Panc1 (cell line): ENCODE results near the gene SGSH. TPM values are rescaled to one million over a fixed set of nuclear protein-coding genes. Genes with fewer than 3 reads are reported as not detected.
"Not testable (repeated sequence)": the region's sequence is repeated elsewhere in the genome, so short reads cannot be mapped to it uniquely, and the experiment has no call there.

Source experiments
- ATAC-seq: fragments of 200-7000 bp; cut with Tn5 transposase; 2 replicates; pipeline ENCODE4 v1.9.1; 2020; ENCODE audit warnings: mild to moderate bottlenecking, moderate library complexity
- BruUV-seq: library from RNA; stranded (reverse); fragments of 400-500 nt; replicated peaks from 2 replicates; lab custom pipeline; 2021; lab: Mats Ljungman, UMichigan
- CTCF ChIA-PET: fragments of 300-600 bp; sonication (Branson Sonifier 250); formaldehyde crosslinking; loops from one replicate; lab custom pipeline; 2022; ENCODE audit warnings: antibody characterized with exemption; lab: Charles Lee
- POLR2A ChIA-PET: fragments of 300-600 bp; sonication (Branson Sonifier 250); formaldehyde crosslinking; loops from one replicate; lab custom pipeline; 2022; ENCODE audit warnings: antibody characterized with exemption; lab: Charles Lee
- DNase-seq: peaks from one replicate; pipeline ENCODE4 v3.0.0-alpha.2; 2010; ENCODE audit warnings: low read depth, low spot score
- H3K27ac ChIP-seq: 2 replicates; pipeline ENCODE4 v1.5.1; 2011; ENCODE audit warnings: mild to moderate bottlenecking, low read length, inconsistent platforms
- H3K27me3 ChIP-seq: fragments of 200-500 bp; sonication (Bioruptor generic); 2 replicates; pipeline ENCODE4 v1.6.0; 2014; ENCODE audit warnings: low read length, inconsistent platforms; ENCODE audit not compliant: control insufficient read depth, insufficient read depth
- H3K36me3 ChIP-seq: fragments of 200-500 bp; sonication (Bioruptor generic); 2 replicates; pipeline ENCODE4 v1.5.1; 2014; ENCODE audit warnings: inconsistent platforms, mild to moderate bottlenecking, low read length, moderate library complexity; ENCODE audit not compliant: control insufficient read depth, insufficient read depth
- H3K4me1 ChIP-seq: 2 replicates; pipeline ENCODE4 v1.5.1; 2011; ENCODE audit warnings: inconsistent platforms, mild to moderate bottlenecking, low read length, moderate library complexity; ENCODE audit not compliant: control insufficient read depth, insufficient read depth
- H3K4me3 ChIP-seq, 2 experiments: 2 replicates each; pipeline ENCODE4 v1.5.1; 2011 to 2012; ENCODE audit warnings: low read depth in 2 of 2, low read length in 2 of 2, mild to moderate bottlenecking in 2 of 2, inconsistent platforms in 1 of 2, moderate library complexity in 1 of 2
- H3K9me3 ChIP-seq: fragments of 200-500 bp; sonication (Bioruptor generic); 2 replicates; pipeline ENCODE4 v1.5.1; 2014; ENCODE audit warnings: low read depth, mild to moderate bottlenecking, inconsistent platforms, low read length, moderate library complexity; ENCODE audit not compliant: control insufficient read depth, insufficient read depth
- CTCF ChIP-seq: fragments of 450-650 bp; IDR thresholded peaks from 2 replicates; pipeline ENCODE4 v1.5.1; 2017; ENCODE audit warnings: mild to moderate bottlenecking
- POLR2AphosphoS5 ChIP-seq: IDR thresholded peaks from 2 replicates; pipeline ENCODE4 v1.6.1; 2012; ENCODE audit warnings: mild to moderate bottlenecking, low read depth, low read length, moderate library complexity
- REST ChIP-seq, 2 experiments: IDR thresholded peaks; 2 replicates each; pipeline ENCODE4 v1.6.1; 2011 to 2012; ENCODE audit warnings: low read depth in 2 of 2, control low read depth in 1 of 2, low read length in 1 of 2, mild to moderate bottlenecking in 1 of 2, moderate library complexity in 1 of 2; ENCODE audit not compliant: insufficient read depth in 1 of 2
- SIN3A ChIP-seq: IDR thresholded peaks from 2 replicates; pipeline ENCODE4 v1.6.1; 2012; ENCODE audit warnings: low read depth, mild to moderate bottlenecking, low read length, moderate library complexity, borderline replicate concordance; ENCODE audit not compliant: insufficient read depth
- TCF7L2 ChIP-seq: IDR thresholded peaks from 2 replicates; pipeline ENCODE4 v1.6.1; 2011; ENCODE audit warnings: mild to moderate bottlenecking, low read depth, low read length, inconsistent platforms
- in situ Hi-C: cut with HindIII; loops from 2 replicates; pipeline ENCODE4 v1.10.0; 2016; ENCODE audit warnings: low sequenced_read_pairs, low pct_unique_long_range_greater_than_20kb
- intact Hi-C: fragments of 100-400 bp; cut with micrococcal nuclease; formaldehyde crosslinking; loops from one replicate; pipeline ENCODE4 v1.10.0; 2022; ENCODE audit not compliant: unreplicated experiment
- total RNA-seq: library from RNA; stranded (reverse); gene quantifications from one replicate; pipeline ENCODE4 v1.2.1, GENCODE V29; 2021; ENCODE audit not compliant: unreplicated experiment

Gene SGSH
- total RNA-seq, 1 experiment from 2014 or later: 70.2 TPM

GRCh38 chr17:80245566-80246265 is 25.6 kb upstream of the SGSH start:
- POLR2A ChIA-PET: no interaction called here
- BruUV-seq: no TSS peak
- in situ Hi-C loops: no loop called here

GRCh38 chr17:80244871-80245509 is 24.9 kb upstream of the SGSH start:
- ChIA-PET POLR2A (interaction anchor here (0.6 to 0.7 kb wide), 2 partner anchors 95 to 116 kb away, joined by 5 to 14 read pairs; no protein-coding TSS in a partner anchor), CTCF (no interaction called here)
- Histone ChIP-seq H3K27ac (no peak overlapping the region), H3K4me1 (no peaks in the 10 kb centered on the region), H3K27me3 (no peaks in the 10 kb centered on the region), H3K9me3 (no peaks in the 10 kb centered on the region), H3K4me3 (no peak overlapping the region), H3K36me3 (no peaks in the 10 kb centered on the region)
- no TSS peak for BruUV-seq
- in situ Hi-C loops: no loop called here
- no peak for ATAC-seq
- TF ChIP-seq REST (IDR thresholded peaks at IDR 0.05; ENCODE audit: insufficient read depth in 1 of 2, low read depth in 2 of 2, low read length in 1 of 2) (no peak), POLR2AphosphoS5 (no peak), TCF7L2 (no peak), SIN3A (no peak), CTCF (no peak)
- intact Hi-C loops: no loop called here
- no peak for DNase-seq

More at GRCh38 chr17:80245566-80246265, 25.6 kb upstream of the SGSH start:
- H3K27me3 ChIP-seq: no peaks in the 10 kb centered on the region
- intact Hi-C loops: no loop called here
- no peaks in the 10 kb centered on the region for H3K4me1 ChIP-seq
- no peak overlapping the region for H3K27ac ChIP-seq
- CTCF ChIA-PET: no interaction called here
- H3K36me3 ChIP-seq: no peaks in the 10 kb centered on the region
- no peak for TF ChIP-seq CTCF
- no peak overlapping the region for H3K4me3 ChIP-seq
- DNase-seq (no peak), ATAC-seq (no peak)
- no peaks in the 10 kb centered on the region for H3K9me3 ChIP-seq

- H3K4me1 ChIP-seq, intact Hi-C loops, BruUV-seq, H3K36me3 ChIP-seq, CTCF ChIA-PET, DNase-seq, H3K9me3 ChIP-seq, ATAC-seq, in situ Hi-C loops, H3K27me3 ChIP-seq, H3K27ac ChIP-seq, H3K4me3 ChIP-seq: not testable (repeated sequence)
- POLR2A ChIA-PET: interaction anchor here (0.6 to 0.7 kb wide), 2 partner anchors 95 to 115 kb away, joined by 5 to 14 read pairs; no protein-coding TSS in a partner anchor
Observed at GRCh38 chr17:80244448-80244847, 24.3 kb upstream of the SGSH start.
